Prostate gland (tissue), 1 donor: ENCODE measurements around the gene PANX3.

Experiments used
- POLR2A ChIP-seq: fragments of 450-650 bp; IDR thresholded peaks from one replicate; pipeline ENCODE4 v1.6.1; 2016; ENCODE audit warnings: antibody characterized with exemption, mild to moderate bottlenecking
- POLR2AphosphoS5 ChIP-seq: sonication (generic); formaldehyde crosslinking; IDR thresholded peaks from one replicate; pipeline ENCODE4 v1.6.1; 2017; ENCODE audit warnings: antibody characterized with exemption

DNA sequence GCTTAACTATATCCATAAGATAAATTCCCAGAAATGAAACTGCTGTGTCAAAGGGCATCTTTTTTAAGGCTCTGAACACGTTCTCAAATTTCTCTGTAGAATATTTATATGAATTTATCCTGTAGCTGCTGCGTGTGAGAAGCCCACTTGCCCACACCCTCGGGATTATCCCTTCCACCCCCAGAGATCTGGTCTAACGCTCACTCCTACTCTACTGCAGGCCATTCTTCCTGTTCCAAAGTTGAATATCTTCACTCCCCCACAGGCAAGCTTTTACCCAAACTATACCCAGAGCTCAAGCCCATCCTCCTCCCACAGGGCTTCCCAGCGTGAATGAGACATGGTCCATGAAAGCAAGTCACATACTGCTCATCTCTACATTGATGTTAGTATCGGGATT, 37.4 kb downstream of the PANX3 start:
- no peak for TF ChIP-seq POLR2AphosphoS5
- TF ChIP-seq POLR2A: no peak
